GM10248 (cell line): ENCODE measurements around the gene STARD13.
"Not testable (repeated sequence)": the region's sequence is repeated elsewhere in the genome, so short reads cannot be mapped to it uniquely, and the experiment has no call there.

Experiments
- CTCF ChIA-PET: fragments of 300-600 bp; sonication (Branson Sonifier 250); formaldehyde crosslinking; extraction: SDS; loops from one replicate; lab custom pipeline; 2021; ENCODE audit warnings: antibody characterized with exemption; lab: Yijun Ruan, JAX
- POLR2A ChIA-PET: fragments of 350-650 bp; sonication (Branson Sonifier 250); formaldehyde crosslinking; extraction: SDS; loops from one replicate; lab custom pipeline; 2020; ENCODE audit warnings: antibody characterized with exemption; lab: Yijun Ruan, JAX
- DNase-seq: peaks from one replicate; pipeline ENCODE4 v3.0.0; 2012; ENCODE audit errors: extremely low spot score
- CTCF ChIP-seq: IDR thresholded peaks from 2 replicates; pipeline ENCODE4 v1.5.1; 2012; ENCODE audit warnings: mild to moderate bottlenecking, low read depth; ENCODE audit errors: extremely low read depth, missing control alignments, control extremely low read depth

Gene STARD13

GRCh38 chr13:33249066-33249465 is 36.5 kb downstream of the STARD13 start:
- no peak for DNase-seq
- TF ChIP-seq CTCF = no peak
- ChIA-PET POLR2A (no interaction called here), CTCF (interaction anchor here (0.9 to 1.5 kb wide), 3 partner anchors 19 to 23 kb away, joined by 3 to 5 read pairs (median 4); no protein-coding TSS in a partner anchor)

GRCh38 chr13:33245505-33246158 is 39.9 kb downstream of the STARD13 start:
- ChIA-PET CTCF (interaction anchor here (0.7 to 3.9 kb wide), 6 partner anchors 11 to 38 kb away, joined by 3 to 15 read pairs (median 4); no protein-coding TSS in a partner anchor), POLR2A (no interaction called here)
- no peak for DNase-seq

GRCh38 chr13:33244907-33245287 is 40.7 kb downstream of the STARD13 start:
- CTCF ChIA-PET = interaction anchor here (1.0 to 3.9 kb wide), 5 partner anchors 12 to 37 kb away, joined by 3 to 15 read pairs (median 4); no protein-coding TSS in a partner anchor
- DNase-seq = no peak
- POLR2A ChIA-PET = no interaction called here
- no peak for TF ChIP-seq CTCF

More at GRCh38 chr13:33245505-33246158, 39.9 kb downstream of the STARD13 start:
- no peak for TF ChIP-seq CTCF

- POLR2A ChIA-PET = no interaction called here
- CTCF ChIA-PET = interaction anchor here (1.0 to 3.9 kb wide), 4 partner anchors 13 to 37 kb away, joined by 3 to 15 read pairs (median 4); no protein-coding TSS in a partner anchor
- no peak for TF ChIP-seq CTCF
- no peak for DNase-seq
Measured at GRCh38 chr13:33244210-33244906, 41.2 kb downstream of the STARD13 start.

- ChIA-PET CTCF (interaction anchor here (3.9 kb wide), 1 partner anchor 15 kb away, joined by 15 read pairs; no protein-coding TSS in a partner anchor), POLR2A (no interaction called here)
- TF ChIP-seq CTCF = no peak
Measured at GRCh38 chr13:33242984-33243617, 42.5 kb downstream of the STARD13 start.

GRCh38 chr13:33242372-33242771 is 43.2 kb downstream of the STARD13 start:
- CTCF ChIA-PET = interaction anchor here (3.9 kb wide), 1 partner anchor 14 kb away, joined by 15 read pairs; no protein-coding TSS in a partner anchor
- DNase-seq, POLR2A ChIA-PET: not testable (repeated sequence)

More at GRCh38 chr13:33242984-33243617, 42.5 kb downstream of the STARD13 start:
- DNase-seq = no peak
